ENCODE results near the gene PRPF8. TPM values are rescaled to one million over a fixed set of nuclear protein-coding genes. Genes with fewer than 3 reads are reported as not detected.

Gene PRPF8
- polyA plus RNA-seq, 1 donor from 2014 or later = 56.9 TPM

DNA sequence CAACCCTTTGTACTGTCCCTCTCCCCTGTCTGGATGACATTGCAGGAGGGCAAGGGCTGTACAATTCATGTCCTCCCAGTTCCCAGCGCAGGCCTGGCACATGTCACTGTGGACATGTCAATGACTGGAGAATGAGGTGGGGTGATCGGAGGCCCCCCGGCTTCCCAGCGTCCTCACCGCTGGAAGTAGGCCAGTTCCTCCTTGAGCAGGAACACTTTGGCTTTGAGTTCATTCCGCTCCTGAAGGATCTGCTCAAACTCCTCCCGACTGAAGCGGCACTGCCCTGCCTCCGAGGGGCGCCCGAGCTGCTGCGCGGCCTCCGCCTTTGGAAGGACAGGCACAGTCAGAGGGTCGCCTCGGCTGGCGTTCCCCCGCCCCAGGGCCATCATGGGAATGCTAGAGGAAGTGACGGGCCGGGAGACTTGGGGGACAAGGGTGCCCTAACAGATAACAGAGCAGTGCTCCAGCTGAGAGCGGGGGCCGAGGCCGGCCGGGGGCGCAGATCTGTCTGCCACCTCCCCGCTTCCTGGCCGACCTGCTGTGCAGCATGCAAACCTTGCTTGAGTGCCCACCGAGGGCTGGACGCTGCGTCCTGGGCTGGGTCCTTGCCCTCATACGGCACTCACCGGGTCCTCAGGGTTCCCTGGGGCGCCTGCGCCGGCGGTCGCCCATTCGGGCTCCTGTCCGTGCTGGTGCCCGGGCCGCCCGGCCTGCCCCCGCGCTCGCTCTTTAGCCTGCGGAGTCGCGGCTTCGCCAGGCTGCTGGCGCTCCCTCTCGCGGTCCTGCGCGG is 36.3 kb downstream of the PRPF8 start:
- no peak overlapping the region for H2AFZ ChIP-seq (ENCODE audit: low read depth, low read length)
- H3K27ac ChIP-seq (ENCODE audit: low read length) = peak overlapping the region; percentile 28
- H3K9me2 ChIP-seq (ENCODE audit: insufficient read depth, low read length) = no peaks in the 10 kb centered on the region
- H3K4me2 ChIP-seq (ENCODE audit: low read length) = no peak overlapping the region
- no peaks in the 10 kb centered on the region for H3K9me3 ChIP-seq (ENCODE audit: low read length)
- peak overlapping the region; percentile 59 for H3K4me3 ChIP-seq (ENCODE audit: low read length)
- no peaks in the 10 kb centered on the region for H4K20me1 ChIP-seq (ENCODE audit: insufficient read depth)
- peaks cover 6% of the 10 kb centered on the region for H3K36me3 ChIP-seq (ENCODE audit: insufficient read depth, low read length)
- H3K27me3 ChIP-seq (ENCODE audit: insufficient read depth, low read depth, low read length) = peaks cover 7% of the 10 kb centered on the region
- H3K79me2 ChIP-seq (replicated peaks; ENCODE audit: insufficient read depth, low read length) = no peaks in the 10 kb centered on the region
- peak overlapping the region; percentile 41 for H3K9ac ChIP-seq (ENCODE audit: low read length)
- H3F3A ChIP-seq (ENCODE audit: insufficient read depth, low read length, poor library complexity, severe bottlenecking) = no peaks in the 10 kb centered on the region
- TF ChIP-seq RAD21 (conservative IDR thresholded peaks at IDR 0.05) (peak; percentile 56), EZH2 (IDR thresholded peaks at IDR 0.05; ENCODE audit: borderline replicate concordance, insufficient read depth, low read length, poor library complexity, severe bottlenecking) (no peak), MXI1 (conservative IDR thresholded peaks at IDR 0.05; ENCODE audit: poor library complexity, severe bottlenecking) (no peak), TAF1 (IDR thresholded peaks at IDR 0.05; ENCODE audit: low read depth) (no peak), SMC3 (conservative IDR thresholded peaks at IDR 0.05; ENCODE audit: poor library complexity) (peak; percentile 75), EP300 (conservative IDR thresholded peaks at IDR 0.05; ENCODE audit: poor library complexity, severe bottlenecking) (no peak), POLR2AphosphoS5 (IDR thresholded peaks at IDR 0.05) (no peak)
- TF ChIP-seq, protein P1, sequence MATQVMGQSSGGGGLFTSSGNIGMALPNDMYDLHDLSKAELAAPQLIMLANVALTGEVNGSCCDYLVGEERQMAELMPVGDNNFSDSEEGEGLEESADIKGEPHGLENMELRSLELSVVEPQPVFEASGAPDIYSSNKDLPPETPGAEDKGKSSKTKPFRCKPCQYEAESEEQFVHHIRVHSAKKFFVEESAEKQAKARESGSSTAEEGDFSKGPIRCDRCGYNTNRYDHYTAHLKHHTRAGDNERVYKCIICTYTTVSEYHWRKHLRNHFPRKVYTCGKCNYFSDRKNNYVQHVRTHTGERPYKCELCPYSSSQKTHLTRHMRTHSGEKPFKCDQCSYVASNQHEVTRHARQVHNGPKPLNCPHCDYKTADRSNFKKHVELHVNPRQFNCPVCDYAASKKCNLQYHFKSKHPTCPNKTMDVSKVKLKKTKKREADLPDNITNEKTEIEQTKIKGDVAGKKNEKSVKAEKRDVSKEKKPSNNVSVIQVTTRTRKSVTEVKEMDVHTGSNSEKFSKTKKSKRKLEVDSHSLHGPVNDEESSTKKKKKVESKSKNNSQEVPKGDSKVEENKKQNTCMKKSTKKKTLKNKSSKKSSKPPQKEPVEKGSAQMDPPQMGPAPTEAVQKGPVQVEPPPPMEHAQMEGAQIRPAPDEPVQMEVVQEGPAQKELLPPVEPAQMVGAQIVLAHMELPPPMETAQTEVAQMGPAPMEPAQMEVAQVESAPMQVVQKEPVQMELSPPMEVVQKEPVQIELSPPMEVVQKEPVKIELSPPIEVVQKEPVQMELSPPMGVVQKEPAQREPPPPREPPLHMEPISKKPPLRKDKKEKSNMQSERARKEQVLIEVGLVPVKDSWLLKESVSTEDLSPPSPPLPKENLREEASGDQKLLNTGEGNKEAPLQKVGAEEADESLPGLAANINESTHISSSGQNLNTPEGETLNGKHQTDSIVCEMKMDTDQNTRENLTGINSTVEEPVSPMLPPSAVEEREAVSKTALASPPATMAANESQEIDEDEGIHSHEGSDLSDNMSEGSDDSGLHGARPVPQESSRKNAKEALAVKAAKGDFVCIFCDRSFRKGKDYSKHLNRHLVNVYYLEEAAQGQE (IDR thresholded peaks at IDR 0.05; ENCODE audit: borderline replicate concordance) = no peak
- TF ChIP-seq, protein P2, sequence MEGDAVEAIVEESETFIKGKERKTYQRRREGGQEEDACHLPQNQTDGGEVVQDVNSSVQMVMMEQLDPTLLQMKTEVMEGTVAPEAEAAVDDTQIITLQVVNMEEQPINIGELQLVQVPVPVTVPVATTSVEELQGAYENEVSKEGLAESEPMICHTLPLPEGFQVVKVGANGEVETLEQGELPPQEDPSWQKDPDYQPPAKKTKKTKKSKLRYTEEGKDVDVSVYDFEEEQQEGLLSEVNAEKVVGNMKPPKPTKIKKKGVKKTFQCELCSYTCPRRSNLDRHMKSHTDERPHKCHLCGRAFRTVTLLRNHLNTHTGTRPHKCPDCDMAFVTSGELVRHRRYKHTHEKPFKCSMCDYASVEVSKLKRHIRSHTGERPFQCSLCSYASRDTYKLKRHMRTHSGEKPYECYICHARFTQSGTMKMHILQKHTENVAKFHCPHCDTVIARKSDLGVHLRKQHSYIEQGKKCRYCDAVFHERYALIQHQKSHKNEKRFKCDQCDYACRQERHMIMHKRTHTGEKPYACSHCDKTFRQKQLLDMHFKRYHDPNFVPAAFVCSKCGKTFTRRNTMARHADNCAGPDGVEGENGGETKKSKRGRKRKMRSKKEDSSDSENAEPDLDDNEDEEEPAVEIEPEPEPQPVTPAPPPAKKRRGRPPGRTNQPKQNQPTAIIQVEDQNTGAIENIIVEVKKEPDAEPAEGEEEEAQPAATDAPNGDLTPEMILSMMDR (IDR thresholded peaks at IDR 0.05; ENCODE audit: poor library complexity, severe bottlenecking) = peak; percentile 87

DNA sequence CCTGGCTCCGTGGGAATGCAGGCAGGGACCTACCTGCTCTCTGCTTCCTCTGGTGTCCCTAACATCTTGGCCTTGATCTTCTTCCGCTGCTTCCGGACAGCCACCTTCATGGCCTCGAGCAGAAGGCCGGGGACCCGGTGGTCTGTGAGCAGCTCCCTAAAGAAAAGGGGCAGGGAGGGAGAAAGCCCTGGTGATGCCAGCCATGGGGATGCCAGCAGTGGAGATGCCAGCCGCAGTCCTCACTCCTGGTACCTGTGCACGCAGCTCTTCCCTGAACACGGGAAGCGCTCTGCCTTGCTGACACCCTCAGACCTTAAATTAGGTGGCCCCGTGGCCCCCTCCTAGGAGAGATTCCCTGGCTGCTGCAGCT is 36.9 kb downstream of the PRPF8 start:
- TF ChIP-seq POLR2AphosphoS5 (IDR thresholded peaks at IDR 0.05) (no peak), MXI1 (conservative IDR thresholded peaks at IDR 0.05; ENCODE audit: poor library complexity, severe bottlenecking) (no peak), TAF1 (IDR thresholded peaks at IDR 0.05; ENCODE audit: low read depth) (no peak), RAD21 (conservative IDR thresholded peaks at IDR 0.05) (no peak), SMC3 (conservative IDR thresholded peaks at IDR 0.05; ENCODE audit: poor library complexity) (no peak), EP300 (conservative IDR thresholded peaks at IDR 0.05; ENCODE audit: poor library complexity, severe bottlenecking) (no peak), EZH2 (IDR thresholded peaks at IDR 0.05; ENCODE audit: borderline replicate concordance, insufficient read depth, low read length, poor library complexity, severe bottlenecking) (no peak)
- TF ChIP-seq, protein P1 (IDR thresholded peaks at IDR 0.05; ENCODE audit: borderline replicate concordance) = no peak
- TF ChIP-seq, protein P2 (IDR thresholded peaks at IDR 0.05; ENCODE audit: poor library complexity, severe bottlenecking) = no peak
- peaks cover 9% of the 10 kb centered on the region for H3K27me3 ChIP-seq (ENCODE audit: insufficient read depth, low read depth, low read length)

More for the DNA sequence above, 36.9 kb downstream of the PRPF8 start:
- Histone ChIP-seq H3K4me3 (ENCODE audit: low read length) (no peak overlapping the region), H3K36me3 (ENCODE audit: insufficient read depth, low read length) (no peaks in the 10 kb centered on the region), H2AFZ (ENCODE audit: low read depth, low read length) (no peak overlapping the region), H3K9me3 (ENCODE audit: low read length) (no peaks in the 10 kb centered on the region), H3K9me2 (ENCODE audit: insufficient read depth, low read length) (no peaks in the 10 kb centered on the region), H3K9ac (ENCODE audit: low read length) (no peak overlapping the region), H3F3A (ENCODE audit: insufficient read depth, low read length, poor library complexity, severe bottlenecking) (no peaks in the 10 kb centered on the region), H3K27ac (ENCODE audit: low read length) (no peak overlapping the region), H4K20me1 (ENCODE audit: insufficient read depth) (no peaks in the 10 kb centered on the region), H3K4me2 (ENCODE audit: low read length) (no peak overlapping the region), H3K79me2 (replicated peaks; ENCODE audit: insufficient read depth, low read length) (no peaks in the 10 kb centered on the region)

Data from neural cell (in vitro differentiated cells).